NCI-H128 (cell line): ENCODE results near the gene KRTAP5-5.
A peak's percentile ranks its signal among the peaks of the same experiment; 100 is the strongest.
"Not testable (repeated sequence)": the region's sequence is repeated elsewhere in the genome, so short reads cannot be mapped to it uniquely, and the experiment has no call there.

ENCODE experiments used
- DNase-seq: peaks from one replicate; lab custom pipeline; 2025; ENCODE audit not compliant: unreplicated experiment; lab: John Stamatoyannopoulos, UW

Gene KRTAP5-5

DNA sequence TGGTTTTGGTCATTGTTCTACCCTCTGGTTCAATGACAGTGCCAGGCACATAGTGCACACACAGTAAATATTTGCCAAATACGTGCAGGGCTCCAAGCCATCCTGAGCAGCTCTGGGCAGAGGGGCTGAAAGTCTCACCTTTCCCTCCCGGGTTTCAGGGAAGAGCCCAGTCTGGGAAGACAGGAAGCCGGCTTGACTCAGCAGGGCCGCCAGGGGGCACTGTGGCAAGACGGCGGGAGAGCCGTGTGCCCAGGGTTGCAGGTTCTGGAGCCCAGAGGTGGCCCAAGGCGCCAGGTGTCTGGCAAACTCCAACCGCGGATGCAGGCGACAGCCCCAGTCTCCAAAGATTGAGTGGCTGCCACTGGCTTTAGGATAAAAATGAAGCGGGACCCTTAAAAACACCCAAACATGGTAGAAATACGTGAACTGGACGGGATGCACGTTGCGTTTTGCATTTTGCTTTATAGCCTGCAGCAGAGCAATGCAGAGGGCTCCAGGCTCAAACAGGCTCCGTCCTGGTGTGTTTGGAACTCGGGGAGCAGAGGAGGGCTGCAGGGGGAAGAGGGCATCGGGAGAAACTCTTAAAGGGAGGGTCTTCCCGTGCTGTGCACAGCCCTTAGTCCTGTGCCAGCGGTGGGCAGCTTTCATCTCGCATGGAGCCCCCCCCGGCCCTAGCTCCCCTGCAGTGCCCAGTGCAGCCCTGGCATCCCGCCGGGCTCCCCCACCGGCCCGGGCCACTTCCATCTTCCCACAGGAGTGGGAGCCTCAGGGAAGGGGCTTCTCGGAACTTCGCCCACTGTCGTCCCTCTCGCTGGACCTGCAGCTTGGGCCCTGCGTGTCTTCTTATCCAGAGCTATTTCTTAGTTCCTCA lies 10.7 kb downstream of the KRTAP5-5 start:
- DNase-seq: no peak

DNA sequence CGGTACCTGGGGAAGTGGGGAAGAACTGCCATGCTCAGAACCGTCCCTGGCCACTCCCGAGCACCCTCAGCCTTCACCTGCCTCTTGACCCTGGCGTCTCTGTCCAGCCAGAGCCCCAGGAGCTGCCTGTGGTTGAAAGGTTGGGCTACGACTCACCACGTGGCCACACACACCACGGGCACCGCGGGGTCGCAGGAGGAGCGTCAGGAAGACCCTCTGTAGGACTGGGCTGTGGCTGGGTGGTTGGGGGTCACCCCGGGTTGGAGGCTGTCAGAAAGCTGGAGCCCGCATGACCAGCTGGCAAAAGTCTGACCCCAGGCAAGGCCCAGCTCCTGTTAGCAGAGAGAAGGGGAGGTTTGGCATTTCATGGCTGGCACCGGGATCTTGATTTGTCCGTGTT lies 11.5 kb downstream of the KRTAP5-5 start:
- no peak for DNase-seq

DNA sequence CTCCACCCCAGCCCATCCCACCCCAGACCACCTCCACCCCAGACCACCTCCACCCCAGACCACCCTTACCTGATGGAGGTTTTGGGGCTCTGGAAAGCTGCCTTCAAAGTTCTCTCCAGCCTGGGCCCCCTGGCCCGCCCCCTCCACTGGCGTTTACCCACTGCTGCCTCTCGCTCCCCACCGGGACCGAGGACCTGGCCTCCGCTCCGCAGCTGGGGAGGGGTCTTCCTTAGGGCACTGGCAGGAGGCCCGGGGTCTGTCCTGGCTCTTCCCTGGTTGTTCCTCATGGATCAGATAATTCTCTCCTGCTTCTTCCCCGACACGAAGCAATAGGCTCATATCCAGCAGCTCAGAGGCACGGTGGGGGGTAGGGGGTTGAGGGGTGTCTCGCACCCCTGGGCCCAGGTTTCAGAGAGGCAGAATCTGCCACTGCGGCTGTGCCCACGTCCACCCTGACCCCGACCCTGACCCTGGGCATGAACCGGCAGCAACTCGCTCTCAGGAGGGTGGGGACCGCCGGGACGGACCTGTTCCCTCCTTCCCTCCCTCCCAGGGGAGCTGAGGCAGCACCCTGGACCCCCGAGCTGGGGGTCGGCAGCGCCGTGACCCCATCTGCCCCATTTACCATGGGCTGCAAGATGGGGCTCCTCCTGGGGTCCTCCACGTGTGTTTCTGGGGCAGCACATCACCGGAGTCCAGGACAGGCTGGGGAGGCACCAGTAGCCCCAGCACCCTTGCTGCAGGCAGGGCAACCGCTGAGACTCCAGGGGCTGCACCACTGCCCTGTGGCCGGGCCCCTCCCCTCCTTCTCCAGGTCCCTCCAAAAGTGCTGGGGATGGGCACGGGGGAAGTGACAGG lies 12.9 kb downstream of the KRTAP5-5 start:
- DNase-seq: no peak

DNA sequence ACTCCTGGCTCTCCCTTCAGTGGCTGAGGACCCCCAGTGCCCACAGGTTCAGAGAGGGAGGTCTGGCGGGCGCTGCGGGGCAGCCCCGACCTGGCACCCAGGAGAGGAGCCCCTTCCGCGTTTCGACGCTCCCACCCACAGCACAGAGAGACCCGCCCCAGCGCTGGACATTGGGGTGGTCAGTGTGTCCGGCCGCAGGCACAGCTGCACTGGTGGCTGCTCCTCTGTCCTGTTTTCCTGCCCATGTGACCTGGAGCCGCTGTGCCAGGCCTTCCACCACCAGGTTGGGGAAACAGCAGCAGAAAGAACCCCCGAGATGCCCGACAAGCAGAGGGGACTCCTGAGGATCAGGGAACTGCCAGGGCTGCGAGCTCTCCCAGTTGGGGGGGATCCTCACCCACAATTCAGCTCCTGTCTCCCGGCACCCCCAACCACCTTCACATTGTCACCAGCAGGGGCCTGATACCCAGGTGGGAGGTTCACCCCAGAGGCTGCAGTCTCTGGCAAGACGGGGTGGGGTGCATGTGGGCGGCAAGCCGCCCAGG lies 13.6 kb downstream of the KRTAP5-5 start:
- DNase-seq: no peak

DNA sequence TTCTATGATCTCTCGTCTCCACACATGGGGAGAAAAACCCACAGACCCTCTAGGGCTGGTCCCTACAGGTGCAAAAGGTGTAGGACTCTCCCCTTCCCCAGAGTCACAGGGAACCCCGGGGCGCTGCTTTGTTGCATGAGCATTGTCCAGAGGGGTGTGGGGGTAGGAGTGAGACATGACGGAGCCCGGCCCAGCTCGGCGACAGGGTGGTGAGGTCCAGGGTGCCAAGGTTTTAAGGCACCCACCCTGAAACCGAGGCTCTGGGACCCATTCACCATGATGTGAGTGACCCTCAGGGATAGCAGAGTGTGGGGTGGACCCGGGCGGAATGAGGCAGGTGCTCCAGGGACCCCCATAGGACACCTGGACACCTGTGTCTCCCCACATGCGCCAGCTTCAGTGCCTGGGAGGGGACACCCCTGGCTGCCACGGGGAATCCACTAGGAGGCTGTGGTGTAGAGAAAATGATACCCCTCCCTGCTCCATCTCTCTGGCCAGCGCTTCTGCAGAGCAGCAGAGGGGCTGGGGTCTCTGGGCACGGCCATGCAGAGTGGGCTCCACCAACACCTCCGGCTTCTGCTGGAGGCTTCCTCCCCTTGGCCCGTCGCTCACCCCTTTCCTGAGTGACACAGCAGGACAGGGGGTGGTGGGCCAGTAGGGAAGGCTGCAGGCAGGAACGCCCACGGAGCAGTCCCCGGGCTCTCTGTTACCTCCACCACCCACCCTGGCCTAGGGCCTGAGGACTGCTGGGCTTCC lies 15.2 kb downstream of the KRTAP5-5 start:
- DNase-seq: no peak

DNA sequence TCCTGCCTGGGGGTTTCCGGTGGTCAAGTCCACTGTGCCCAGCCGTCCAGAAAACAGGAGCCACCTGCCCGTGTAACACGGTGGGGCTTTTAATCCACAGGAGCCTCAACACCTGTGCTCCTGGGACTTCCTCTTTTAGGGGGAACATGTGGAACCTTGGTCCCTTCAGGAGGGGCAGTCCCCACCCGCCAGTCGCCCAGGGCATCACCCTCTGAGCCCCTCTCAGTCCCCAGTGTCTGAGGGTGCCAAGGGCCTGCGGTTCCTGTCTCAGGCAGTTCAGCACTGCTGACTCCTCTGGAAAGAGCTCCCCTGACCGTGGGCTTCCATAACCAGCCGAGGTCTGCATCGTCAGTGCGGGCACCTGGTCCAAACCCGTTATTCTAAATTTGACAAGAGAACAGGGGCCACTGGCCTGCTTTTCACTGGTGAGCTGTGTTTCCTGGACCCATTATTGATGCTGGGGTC lies 15.8 kb downstream of the KRTAP5-5 start:
- no peak for DNase-seq

DNA sequence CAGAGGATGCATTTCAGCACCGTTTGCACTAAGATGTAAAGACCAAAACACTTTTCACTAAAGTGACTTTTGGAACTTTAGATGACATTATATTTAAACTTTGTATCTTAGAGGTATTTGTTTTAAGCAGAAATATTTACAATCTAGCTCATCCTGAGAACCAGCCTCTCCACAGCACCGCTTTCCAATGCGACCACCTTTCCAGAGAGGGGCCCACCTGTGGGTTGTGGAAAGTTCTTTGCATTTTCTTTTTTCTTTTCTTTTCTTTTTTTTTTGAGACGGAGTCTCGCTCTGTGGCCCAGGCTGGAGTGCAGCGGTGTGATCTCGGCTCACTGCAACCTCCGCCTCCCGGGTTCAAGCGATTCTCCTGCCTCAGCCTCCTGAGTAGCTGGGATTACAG lies 17.0 kb downstream of the KRTAP5-5 start:
- not testable (repeated sequence) for DNase-seq

DNA sequence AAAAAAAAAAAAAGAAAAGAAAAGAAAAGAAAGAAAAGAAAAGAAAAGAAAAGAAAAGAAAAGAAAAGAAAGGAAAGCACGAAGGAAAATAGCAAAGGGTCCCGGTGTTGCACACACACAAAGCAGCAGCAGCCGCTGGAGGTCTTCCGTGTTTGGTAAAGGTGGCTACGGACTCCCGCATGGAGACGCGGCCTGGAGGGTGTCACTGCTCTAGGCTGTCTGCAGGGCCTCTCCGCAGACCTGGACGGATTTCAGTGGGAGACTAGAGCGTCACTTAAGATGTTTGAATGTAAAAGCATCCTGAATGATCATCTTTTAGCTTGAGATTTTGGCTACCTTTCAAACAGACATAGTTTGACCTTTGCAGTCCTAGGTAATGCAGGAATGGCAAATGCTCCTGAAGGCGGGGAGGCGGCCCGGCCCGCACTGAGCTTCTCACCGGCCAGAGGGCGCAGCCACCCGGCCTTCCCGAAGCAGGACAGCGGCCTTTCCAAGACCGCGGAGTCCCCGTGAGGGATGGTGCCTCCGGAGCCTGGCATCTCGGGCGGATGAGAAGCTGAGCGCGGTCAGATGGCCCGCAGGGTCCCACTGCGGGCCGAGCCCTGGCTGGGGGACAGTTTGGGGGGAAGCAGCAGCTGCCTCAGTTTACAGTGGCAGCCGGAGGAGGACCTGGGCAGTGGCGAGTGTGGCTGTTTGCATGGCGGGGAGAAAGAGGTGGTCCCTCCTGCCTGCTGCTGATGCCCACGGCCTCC lies 18.5 kb downstream of the KRTAP5-5 start:
- no peak for DNase-seq

DNA sequence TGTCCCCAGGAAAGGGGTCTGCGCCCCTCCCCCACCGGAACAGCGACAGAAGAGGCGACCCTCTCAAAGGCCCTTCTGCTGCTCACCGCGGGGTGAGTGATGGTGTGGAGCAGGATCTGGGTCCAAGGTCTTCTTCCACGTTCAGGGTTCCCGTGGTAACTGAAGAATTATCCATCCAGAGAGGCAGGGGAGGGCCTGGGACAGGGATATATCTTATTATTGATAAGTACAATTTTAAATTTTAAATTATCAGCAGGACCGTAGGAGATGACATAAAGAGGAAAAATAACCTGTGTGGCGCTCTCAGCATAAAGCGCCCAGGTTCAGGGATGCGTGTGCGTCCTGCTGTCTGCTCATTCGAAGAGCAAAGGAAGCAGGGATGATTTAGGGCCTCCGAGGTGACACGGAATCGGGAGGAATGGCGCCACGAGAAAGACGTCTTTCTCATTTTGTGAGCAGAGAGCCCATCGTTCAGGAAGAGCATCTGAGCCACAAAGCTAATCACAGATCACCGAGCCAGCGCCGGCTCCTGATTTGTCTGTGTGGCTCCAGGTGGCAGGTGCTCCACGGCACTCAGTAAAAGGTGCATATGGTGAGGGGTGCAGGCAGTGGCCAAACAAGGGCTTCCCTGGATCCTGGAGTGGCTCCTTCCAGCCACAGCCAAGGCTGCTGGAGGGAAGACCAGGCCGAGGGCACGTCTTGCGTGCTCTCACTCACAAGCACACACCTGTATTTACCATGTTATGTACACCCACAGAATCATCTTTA lies 19.3 kb downstream of the KRTAP5-5 start:
- DNase-seq: peak; percentile 18

DNA sequence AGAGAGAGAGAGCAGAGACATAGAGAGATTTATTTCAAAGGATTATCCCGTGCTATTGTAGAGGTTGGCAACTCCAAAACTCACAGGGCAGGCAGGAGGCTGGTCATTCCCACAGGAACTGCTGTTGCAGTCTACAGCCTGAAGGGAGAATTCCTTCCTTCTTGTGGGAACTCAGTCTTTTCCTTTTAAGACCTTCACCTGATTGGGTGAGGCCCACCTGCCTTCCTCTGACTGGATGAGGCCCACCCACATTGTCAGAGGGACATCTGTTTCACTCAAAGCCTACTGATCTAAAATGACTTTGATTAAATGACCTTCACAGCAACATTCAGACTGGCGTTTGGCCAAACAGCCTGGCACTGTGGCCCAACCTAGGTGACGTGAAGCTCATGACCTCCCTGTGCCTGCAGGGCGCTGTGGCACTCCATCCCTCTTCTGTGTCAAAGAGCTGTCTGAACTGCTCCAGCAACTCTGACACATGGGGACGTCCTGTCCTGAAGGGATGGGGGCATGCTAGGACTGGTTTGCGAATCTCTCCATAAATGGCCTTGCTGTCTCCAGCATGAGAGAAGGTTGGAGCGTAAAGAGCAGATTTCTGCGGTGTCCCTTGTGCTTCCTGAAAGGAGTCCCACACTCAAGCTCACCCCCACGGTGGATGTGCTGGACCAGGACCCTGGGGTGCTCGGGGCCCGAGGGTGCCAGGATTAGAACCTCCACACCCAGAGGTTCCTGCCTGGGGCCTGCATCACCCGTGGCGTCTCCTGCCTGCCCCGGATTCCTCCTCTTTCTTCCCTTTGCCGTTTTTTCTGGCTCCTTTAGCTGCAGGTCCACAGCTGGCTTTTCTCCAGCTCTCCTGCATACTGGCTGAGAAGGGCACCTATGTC lies 20.7 kb downstream of the KRTAP5-5 start:
- peak; percentile 16 for DNase-seq

DNA sequence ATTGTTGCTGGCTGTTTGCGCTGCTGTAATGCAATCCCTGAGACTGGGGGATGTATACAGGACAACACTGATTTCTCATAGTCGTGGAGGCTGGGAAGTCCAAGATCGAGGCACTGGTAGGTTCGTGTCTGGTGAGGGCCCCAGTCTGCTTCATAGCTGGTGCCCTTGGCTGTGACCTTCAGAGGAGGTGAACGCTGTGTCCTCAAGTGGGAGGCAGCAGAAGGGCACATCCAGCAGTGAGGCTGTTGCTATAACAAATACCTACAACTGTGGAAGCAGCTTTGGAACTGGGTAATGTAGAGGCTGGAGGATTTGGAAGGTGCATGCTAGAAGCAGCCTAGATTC lies 21.3 kb downstream of the KRTAP5-5 start:
- no peak for DNase-seq

DNA sequence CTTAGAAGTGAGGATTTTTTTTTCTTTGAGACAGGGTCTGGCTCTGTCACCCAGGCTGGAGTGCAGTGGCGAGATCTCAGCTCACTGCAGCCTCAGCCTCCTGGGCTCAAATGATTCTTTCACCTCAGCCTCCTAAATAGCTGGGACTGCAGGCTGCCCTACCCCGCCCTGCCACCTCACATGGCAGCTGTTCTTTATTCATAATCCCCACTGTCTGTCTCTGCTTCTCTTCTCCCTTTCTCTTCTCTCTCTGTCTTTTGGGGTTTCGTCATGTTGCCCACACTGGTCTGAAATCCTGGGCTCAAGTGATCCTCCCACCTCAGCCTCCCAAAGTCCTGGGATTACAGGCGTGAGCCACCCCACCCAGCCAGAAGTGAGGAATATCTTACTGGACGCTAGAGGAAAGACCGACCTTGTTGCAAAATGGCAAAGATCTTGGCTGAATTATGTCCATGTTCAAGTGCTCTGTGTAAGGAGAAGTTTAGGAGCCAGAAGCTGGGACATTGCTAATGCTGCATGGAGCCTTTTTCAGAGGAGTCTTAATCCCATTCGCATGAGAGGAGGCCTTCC lies 21.9 kb downstream of the KRTAP5-5 start:
- no peak for DNase-seq

DNA sequence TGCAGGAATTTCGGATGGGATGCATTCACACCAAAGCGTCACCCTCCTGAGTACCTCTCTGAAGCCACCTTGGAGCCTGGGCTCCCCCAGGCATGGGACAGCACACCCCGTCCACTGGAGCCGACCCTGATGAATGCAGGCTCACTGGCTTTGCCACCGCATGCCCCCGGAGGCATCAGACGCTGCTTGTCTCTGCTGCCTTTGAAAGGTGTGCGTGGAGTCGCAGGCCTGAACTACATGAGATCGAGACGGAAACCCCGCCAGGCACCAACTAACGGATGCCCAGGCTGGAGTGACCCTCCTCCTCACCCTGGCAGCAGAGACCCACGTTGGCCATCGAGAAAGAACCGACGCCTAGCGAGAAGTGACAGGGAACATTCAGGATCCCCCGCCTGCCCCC lies 22.5 kb downstream of the KRTAP5-5 start:
- no peak for DNase-seq

DNA sequence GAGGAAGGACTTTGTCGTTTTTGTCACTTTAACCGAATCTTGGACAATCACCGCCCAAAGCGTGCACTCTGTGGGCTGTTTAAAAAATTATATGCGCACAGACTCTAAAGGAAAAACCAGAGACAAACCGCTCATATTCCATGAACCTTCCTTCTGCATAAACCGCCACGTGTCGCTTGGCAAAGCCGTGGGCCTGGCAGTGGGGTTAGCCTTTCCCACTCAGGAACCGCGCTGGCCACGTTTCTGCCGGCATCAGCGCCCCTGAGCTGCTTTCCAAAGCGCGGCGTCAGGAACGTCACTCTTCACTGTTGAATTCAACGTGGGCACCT lies 22.8 kb downstream of the KRTAP5-5 start:
- DNase-seq: no peak

DNA sequence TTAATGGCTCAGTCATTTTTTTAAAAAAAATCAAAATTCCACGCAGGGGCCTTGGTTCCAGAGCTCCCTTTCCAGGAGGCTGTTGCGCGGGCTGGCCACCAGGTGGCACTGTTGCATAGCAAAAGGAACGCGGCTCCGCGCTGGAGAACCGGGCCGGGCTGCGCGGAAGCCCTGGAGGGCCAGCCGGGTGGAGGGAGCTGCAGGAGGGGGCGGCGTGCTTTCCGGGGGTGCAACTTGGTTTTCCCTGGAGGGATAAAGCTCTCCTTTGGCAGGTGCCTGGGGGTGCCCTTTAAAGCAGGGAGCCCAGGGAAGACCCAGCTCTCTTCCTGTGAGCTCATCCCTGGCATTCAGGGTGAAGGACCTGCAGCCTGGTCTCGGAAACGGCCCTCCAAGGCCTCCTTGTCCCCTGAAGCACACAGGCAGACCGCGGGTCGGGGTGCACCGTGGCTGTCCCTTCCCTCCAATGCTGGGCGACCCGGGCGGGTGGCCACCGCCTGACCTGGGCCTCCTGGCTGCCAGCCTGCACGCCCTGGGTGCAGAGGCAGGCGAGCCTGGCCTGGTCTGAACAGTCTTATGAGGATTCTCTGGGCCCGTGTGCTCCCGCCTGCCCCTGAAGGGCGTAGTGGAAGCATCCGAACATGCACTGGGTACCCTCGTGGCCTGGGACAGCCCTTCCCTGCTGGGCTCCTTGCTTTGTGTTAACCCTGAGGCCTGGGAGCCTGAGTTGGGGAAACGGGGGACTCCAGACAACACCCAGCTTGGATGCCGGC lies 23.4 kb downstream of the KRTAP5-5 start:
- DNase-seq: peak; percentile 41

DNA sequence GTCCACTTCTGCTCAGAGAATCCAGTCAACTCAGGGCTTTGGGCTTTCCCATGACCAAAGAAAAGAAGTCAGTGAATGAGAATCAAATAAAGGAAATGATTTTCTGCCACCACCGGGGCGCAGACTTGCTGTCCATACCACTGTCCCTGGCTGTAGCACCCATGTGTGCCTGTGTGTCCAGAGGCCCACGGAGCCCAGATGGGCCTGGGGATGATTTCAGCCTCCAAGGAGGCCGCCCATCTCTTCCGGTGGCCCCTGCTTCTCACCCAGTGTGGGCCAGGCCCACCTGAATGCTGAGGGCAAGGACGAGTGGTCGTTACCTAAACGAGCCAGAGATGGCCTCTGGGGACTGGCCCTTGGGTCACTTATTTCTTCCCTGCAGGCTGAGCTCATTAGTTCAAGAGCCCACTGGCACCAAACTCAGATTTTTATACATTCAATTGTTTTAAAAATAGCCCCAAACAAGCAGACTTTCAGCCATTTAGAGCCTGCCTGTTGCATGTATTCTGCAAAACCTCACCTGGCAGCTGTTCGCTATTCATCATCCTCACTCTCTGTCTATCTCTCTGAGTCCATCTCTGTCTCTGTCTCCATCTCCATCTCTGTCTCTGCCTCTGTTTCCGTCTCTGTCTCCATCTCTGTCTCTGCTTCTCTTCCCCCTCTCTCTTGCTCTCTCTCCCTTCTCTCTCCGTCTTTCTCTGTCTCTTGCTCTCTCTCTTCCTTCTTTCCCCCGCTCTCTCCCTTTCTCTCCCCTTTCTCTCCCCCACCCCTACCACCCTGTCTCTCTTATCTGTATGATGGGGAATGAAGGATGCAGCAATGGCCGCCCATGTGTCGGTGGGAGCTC lies 24.2 kb downstream of the KRTAP5-5 start:
- DNase-seq: no peak
